Cardiac fibroblast (primary cell): ENCODE data around the gene FBH1.

ENCODE experiments used
- DNase-seq, 2 donors: peaks; one replicate each; pipeline versions ENCODE4 v3.0.0 to v3.0.0-alpha.2; 2010; ENCODE audit warnings: low read depth in 2 of 2
- H3K4me3 ChIP-seq, 2 donors: replicated peaks in 1 of 2; 1 replicate in 1 of 2; 2 replicates in 1 of 2; pipeline ENCODE4 v1.5.1; 2011; ENCODE audit warnings: low read depth in 2 of 2, low read length in 2 of 2, mild to moderate bottlenecking in 2 of 2, moderate library complexity in 1 of 2
- TF ChIP-seq, protein P1 (sequence below): IDR thresholded peaks from one replicate; pipeline ENCODE4 v1.5.1; 2011; ENCODE audit warnings: low read depth, mild to moderate bottlenecking, low read length, inconsistent platforms

Gene FBH1

DNA sequence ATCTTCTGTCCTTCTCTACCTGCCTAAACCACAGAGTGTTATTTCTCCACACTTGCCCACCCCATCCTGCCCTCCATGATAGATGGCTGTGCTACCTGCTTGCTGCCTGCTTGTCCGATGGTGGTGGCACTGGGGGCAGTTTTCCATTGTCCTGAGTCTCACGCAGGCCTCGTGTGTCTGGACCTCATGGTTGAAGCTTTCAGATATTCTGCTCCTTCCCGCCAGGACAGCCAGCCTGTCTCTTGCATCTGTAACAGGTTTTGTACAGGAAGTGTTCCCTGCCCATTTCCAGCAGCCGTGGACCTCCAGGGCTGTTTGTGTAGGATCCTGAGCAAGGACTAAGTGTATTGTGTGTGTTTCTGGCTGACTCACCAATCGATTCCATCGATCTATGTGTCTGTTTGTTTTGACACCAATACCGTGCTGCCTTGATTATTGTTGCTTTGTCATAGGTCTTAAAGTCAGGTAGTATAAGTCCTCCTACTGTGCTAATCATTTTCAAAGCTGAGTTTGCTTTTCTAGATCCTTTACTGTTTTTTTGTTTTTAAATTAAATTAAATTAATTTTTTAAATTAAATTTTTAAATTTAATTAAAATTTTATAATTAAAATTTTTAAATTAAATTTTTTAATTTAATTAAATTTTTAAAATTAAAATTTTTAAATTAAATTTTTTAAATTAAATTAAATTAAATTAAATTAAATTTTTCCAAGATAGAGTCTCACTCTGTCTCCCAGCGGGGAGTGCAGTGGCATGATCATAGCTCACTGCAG lies 78.8 kb downstream of the FBH1 start:
- TF ChIP-seq, protein P1, sequence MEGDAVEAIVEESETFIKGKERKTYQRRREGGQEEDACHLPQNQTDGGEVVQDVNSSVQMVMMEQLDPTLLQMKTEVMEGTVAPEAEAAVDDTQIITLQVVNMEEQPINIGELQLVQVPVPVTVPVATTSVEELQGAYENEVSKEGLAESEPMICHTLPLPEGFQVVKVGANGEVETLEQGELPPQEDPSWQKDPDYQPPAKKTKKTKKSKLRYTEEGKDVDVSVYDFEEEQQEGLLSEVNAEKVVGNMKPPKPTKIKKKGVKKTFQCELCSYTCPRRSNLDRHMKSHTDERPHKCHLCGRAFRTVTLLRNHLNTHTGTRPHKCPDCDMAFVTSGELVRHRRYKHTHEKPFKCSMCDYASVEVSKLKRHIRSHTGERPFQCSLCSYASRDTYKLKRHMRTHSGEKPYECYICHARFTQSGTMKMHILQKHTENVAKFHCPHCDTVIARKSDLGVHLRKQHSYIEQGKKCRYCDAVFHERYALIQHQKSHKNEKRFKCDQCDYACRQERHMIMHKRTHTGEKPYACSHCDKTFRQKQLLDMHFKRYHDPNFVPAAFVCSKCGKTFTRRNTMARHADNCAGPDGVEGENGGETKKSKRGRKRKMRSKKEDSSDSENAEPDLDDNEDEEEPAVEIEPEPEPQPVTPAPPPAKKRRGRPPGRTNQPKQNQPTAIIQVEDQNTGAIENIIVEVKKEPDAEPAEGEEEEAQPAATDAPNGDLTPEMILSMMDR: no peak
- DNase-seq: no peak
- no peak overlapping the region for H3K4me3 ChIP-seq

DNA sequence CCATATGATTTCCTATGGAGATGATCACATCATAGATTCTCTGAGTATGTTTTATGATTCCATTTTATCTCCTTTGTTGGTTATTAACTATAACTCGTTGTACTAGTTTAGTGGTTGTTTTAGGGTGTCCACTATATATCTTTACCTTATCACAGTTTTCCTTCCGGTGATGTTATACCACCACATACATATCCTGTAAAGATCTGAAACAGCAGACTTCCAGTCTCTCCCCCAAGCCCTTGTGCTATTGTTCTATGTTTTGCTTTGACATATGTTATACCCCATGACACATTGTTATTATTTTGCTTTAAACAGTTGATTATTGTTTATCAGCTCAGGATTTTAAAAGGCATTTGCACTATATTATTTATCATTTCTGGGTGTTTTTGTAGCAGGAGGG lies 80.0 kb downstream of the FBH1 start:
- no peak overlapping the region for H3K4me3 ChIP-seq
- TF ChIP-seq, protein P1: no peak
- no peak for DNase-seq

DNA sequence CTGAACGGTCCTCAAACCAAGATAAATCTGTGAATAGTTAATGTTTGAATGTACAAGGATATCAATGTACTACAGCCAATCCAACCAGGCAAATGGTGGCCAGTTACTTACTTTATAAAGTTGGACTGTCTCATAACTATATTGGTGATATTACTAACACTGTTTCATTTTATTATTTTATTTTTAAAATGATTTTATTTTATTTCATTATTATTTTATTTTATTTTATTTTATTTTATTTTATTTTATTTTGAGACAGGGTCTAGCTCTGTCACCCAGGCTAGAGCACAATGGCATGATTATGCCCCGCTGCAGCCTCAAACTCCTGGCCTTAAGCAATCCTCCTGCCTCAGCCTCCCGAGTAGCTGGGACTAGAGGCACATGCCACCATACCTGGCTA lies 80.5 kb downstream of the FBH1 start:
- TF ChIP-seq, protein P1: no peak
- no peak for DNase-seq
- H3K4me3 ChIP-seq: no peak overlapping the region

DNA sequence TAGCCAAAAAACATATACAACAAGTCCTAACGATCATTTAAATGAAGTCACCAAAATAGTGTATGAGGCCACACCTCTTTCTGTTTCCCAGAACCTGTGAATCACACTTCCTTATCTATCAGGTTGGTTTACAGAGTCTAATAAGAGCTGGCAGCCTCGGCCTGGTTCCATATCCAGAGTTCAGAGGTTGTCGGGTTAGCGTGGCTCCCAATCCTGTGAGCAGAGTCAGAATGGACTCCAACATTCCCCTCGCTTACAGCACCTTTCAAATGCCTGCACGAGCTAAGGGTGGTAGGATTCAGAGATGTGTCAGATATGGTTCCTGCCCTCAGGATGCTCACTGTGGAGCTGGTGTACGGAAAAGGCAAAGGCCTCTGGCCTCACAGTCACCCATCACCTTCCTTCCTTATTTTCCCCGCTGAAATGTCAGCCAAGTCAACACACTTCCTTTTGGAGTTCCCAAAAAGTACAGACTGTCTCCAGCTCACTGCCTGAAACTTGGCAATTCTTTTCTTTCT lies 81.3 kb downstream of the FBH1 start:
- TF ChIP-seq, protein P1: no peak
- H3K4me3 ChIP-seq: no peak overlapping the region
- DNase-seq: peak in 1 of 2 donors; percentile 80

DNA sequence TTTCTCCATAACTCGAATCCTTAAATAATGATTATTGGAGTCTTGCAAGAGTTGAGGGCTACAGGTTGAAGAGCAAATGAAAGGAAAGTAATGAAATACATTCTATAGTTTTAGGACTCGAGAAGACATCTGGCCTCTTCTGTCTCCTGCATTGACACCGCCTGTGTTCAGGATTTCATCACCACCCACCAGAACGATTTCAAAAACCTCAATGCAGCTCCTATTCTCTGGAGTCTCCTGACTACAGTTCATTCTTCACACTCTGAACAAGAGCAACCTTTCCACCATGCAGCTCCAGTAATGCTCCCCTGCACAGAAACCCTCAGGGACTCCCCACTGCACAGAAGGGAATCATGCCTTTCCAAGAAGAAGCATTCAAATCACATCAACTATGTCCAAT lies 81.8 kb downstream of the FBH1 start:
- H3K4me3 ChIP-seq: no peak overlapping the region
- peak in 1 of 2 donors; percentile 46 for DNase-seq
- TF ChIP-seq, protein P1: no peak

DNA sequence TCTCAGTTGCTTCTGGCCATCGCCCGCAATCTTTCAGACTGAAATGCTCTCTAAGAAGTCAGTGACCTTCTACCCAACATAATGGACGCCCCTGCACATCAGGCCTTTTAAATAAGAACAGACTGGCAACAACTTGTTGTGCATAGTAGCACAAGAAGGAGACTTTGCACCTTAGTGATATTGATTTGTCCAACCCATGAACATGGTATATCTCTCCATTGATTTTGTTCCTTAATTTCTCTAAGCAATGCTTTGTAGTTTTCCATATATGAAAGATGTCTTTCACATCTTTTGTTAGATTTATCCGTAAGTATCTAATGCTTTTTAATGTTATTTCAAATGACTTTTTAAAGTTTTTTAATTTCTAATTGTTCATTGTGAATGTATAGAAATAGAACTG lies 83.0 kb downstream of the FBH1 start:
- TF ChIP-seq, protein P1: no peak
- no peak overlapping the region for H3K4me3 ChIP-seq
- no peak for DNase-seq
